ENCODE data around the gene YES1. TPM values are rescaled to one million over a fixed set of nuclear protein-coding genes. Genes with fewer than 3 reads are reported as not detected.
A peak's percentile ranks its signal among the peaks of the same experiment; 100 is the strongest.
"Not testable (repeated sequence)": the region's sequence is repeated elsewhere in the genome, so short reads cannot be mapped to it uniquely, and the experiment has no call there.

YES1 gene
- total RNA-seq, 5 donors from 2014 or later (not counting 1 experiment from before 2014, with no cell fraction given), result 7.4 to 16.3 (median 8.2) TPM

- peaks cover 27% of the 10 kb centered on the region for H3K36me3 Mint-ChIP-seq
Observed at GRCh38 chr18:731185-731584, 80.9 kb downstream of the YES1 start.

GRCh38 chr18:730692-731091, 81.3 kb downstream of the YES1 start:
- POLR2A ChIA-PET, result interaction anchor here in 1 of 2 donors (0.5 kb wide), 1 partner anchor 1825 kb away, joined by 4 read pairs; no protein-coding TSS in a partner anchor
- CTCF ChIA-PET, result interaction anchor here in 1 of 2 donors (0.6 kb wide), 1 partner anchor 110 kb away, joined by 6 read pairs; no protein-coding TSS in a partner anchor
- Mint-ChIP-seq H3K9me3 (no peaks in the 10 kb centered on the region), H3K4me3 (no peak overlapping the region), H3K27me3 (no peaks in the 10 kb centered on the region), H3K36me3 (peaks cover 24% of the 10 kb centered on the region), H3K4me1 (no peaks in the 10 kb centered on the region), H3K27ac (no peak overlapping the region)
- DNase-seq (no peak), ATAC-seq (replicated peaks in 1 of 4) (no peak)
- Histone ChIP-seq H3K27ac (ENCODE audit: low read length) (no peak overlapping the region), H3K27me3 (replicated peaks in 1 of 2; ENCODE audit: control insufficient read depth in 2 of 2, extremely low read depth in 1 of 2, insufficient read depth in 2 of 2, low read length in 1 of 2) (no peaks in the 10 kb centered on the region), H3K4me1 (ENCODE audit: control insufficient read depth in 1 of 2, extremely low read depth in 1 of 2, insufficient read depth in 2 of 2, low read length in 2 of 2) (no peaks in the 10 kb centered on the region), H3K36me3 (ENCODE audit: control insufficient read depth in 2 of 2, extremely low read depth in 1 of 2, insufficient read depth in 1 of 2, low read length in 1 of 2) (peaks cover 8 to 11% of the 10 kb centered on the region in 2 donors), H3K9me3 (no peaks in the 10 kb centered on the region), H3K4me3 (ENCODE audit: control insufficient read depth in 1 of 2, extremely low read depth in 1 of 2, low read length in 1 of 2) (no peak overlapping the region)

More at GRCh38 chr18:731185-731584, 80.9 kb downstream of the YES1 start:
- CTCF ChIA-PET, result no interaction called here
- DNase-seq (no peak), ATAC-seq (replicated peaks in 1 of 4) (no peak)
- POLR2A ChIA-PET, result interaction anchor here in 1 of 2 donors (0.5 to 0.6 kb wide), 2 partner anchors 46 to 1824 kb away, joined by 4 to 6 read pairs; no protein-coding TSS in a partner anchor
- Mint-ChIP-seq H3K4me3 (no peak overlapping the region), H3K4me1 (no peaks in the 10 kb centered on the region), H3K27me3 (no peaks in the 10 kb centered on the region), H3K9me3 (no peaks in the 10 kb centered on the region), H3K27ac (no peak overlapping the region)
- Histone ChIP-seq H3K4me3 (ENCODE audit: control insufficient read depth in 1 of 2, extremely low read depth in 1 of 2, low read length in 1 of 2) (no peak overlapping the region), H3K27me3 (replicated peaks in 1 of 2; ENCODE audit: control insufficient read depth in 2 of 2, extremely low read depth in 1 of 2, insufficient read depth in 2 of 2, low read length in 1 of 2) (no peaks in the 10 kb centered on the region), H3K36me3 (ENCODE audit: control insufficient read depth in 2 of 2, extremely low read depth in 1 of 2, insufficient read depth in 1 of 2, low read length in 1 of 2) (peaks cover 8 to 15% of the 10 kb centered on the region in 2 donors), H3K4me1 (ENCODE audit: control insufficient read depth in 1 of 2, extremely low read depth in 1 of 2, insufficient read depth in 2 of 2, low read length in 2 of 2) (no peaks in the 10 kb centered on the region), H3K9me3 (no peaks in the 10 kb centered on the region), H3K27ac (ENCODE audit: low read length) (no peak overlapping the region)

- H3K4me3 Mint-ChIP-seq; H3K27ac ChIP-seq (ENCODE audit: low read length); H3K27me3 ChIP-seq (replicated peaks in 1 of 2; ENCODE audit: control insufficient read depth in 2 of 2, extremely low read depth in 1 of 2, insufficient read depth in 2 of 2, low read length in 1 of 2); H3K4me1 ChIP-seq (ENCODE audit: control insufficient read depth in 1 of 2, extremely low read depth in 1 of 2, insufficient read depth in 2 of 2, low read length in 2 of 2); DNase-seq; H3K4me3 ChIP-seq (ENCODE audit: control insufficient read depth in 1 of 2, extremely low read depth in 1 of 2, low read length in 1 of 2); H3K9me3 ChIP-seq; H3K9me3 Mint-ChIP-seq; H3K27ac Mint-ChIP-seq; H3K27me3 Mint-ChIP-seq; H3K36me3 ChIP-seq (ENCODE audit: control insufficient read depth in 2 of 2, extremely low read depth in 1 of 2, insufficient read depth in 1 of 2, low read length in 1 of 2); H3K4me1 Mint-ChIP-seq; POLR2A ChIA-PET; ATAC-seq (replicated peaks in 1 of 4): not testable (repeated sequence)
- H3K36me3 Mint-ChIP-seq, result peaks cover 20% of the 10 kb centered on the region
- CTCF ChIA-PET, result interaction anchor here in 1 of 2 donors (0.6 kb wide), 1 partner anchor 111 kb away, joined by 6 read pairs; no protein-coding TSS in a partner anchor
- WGBS (ENCODE audit: insufficient coverage), result no CpG with 5 or more reads among the region's 5 CpGs
Observed at GRCh38 chr18:730120-730519, 81.9 kb downstream of the YES1 start.

- Histone ChIP-seq H3K9me3 (no peaks in the 10 kb centered on the region), H3K27ac (ENCODE audit: low read length) (no peak overlapping the region), H3K4me3 (ENCODE audit: control insufficient read depth in 1 of 2, extremely low read depth in 1 of 2, low read length in 1 of 2) (no peak overlapping the region), H3K27me3 (replicated peaks in 1 of 2; ENCODE audit: control insufficient read depth in 2 of 2, extremely low read depth in 1 of 2, insufficient read depth in 2 of 2, low read length in 1 of 2) (no peaks in the 10 kb centered on the region), H3K4me1 (ENCODE audit: control insufficient read depth in 1 of 2, extremely low read depth in 1 of 2, insufficient read depth in 2 of 2, low read length in 2 of 2) (no peaks in the 10 kb centered on the region), H3K36me3 (ENCODE audit: control insufficient read depth in 2 of 2, extremely low read depth in 1 of 2, insufficient read depth in 1 of 2, low read length in 1 of 2) (peaks cover 0 to 8% of the 10 kb centered on the region in 2 donors)
- H3K27me3 Mint-ChIP-seq, result no peaks in the 10 kb centered on the region
- H3K4me3 Mint-ChIP-seq, result no peak overlapping the region
- CTCF ChIA-PET, result no interaction called here
- H3K27ac Mint-ChIP-seq, result no peak overlapping the region
- no peaks in the 10 kb centered on the region for H3K9me3 Mint-ChIP-seq
- H3K36me3 Mint-ChIP-seq, result peaks cover 15% of the 10 kb centered on the region
- DNase-seq, result no peak
- ATAC-seq (replicated peaks in 1 of 4), result no peak
- H3K4me1 Mint-ChIP-seq, result no peaks in the 10 kb centered on the region
- POLR2A ChIA-PET, result no interaction called here
- WGBS (ENCODE audit: insufficient coverage), result 100% methylated on average over 3 of the region's 9 CpGs
Observed at GRCh38 chr18:725646-726045, 86.4 kb downstream of the YES1 start.

- no peaks in the 10 kb centered on the region for H3K36me3 ChIP-seq (ENCODE audit: control insufficient read depth in 2 of 2, extremely low read depth in 1 of 2, insufficient read depth in 1 of 2, low read length in 1 of 2)
- no peak for DNase-seq
- ChIA-PET POLR2A (no interaction called here), CTCF (no interaction called here)
- Mint-ChIP-seq H3K4me3 (no peak overlapping the region), H3K9me3 (no peaks in the 10 kb centered on the region), H3K27me3 (no peaks in the 10 kb centered on the region), H3K4me1 (no peaks in the 10 kb centered on the region), H3K27ac (no peak overlapping the region), H3K36me3 (peaks cover 10% of the 10 kb centered on the region)
- H3K9me3 ChIP-seq, result no peaks in the 10 kb centered on the region
- no peaks in the 10 kb centered on the region for H3K4me1 ChIP-seq (ENCODE audit: control insufficient read depth in 1 of 2, extremely low read depth in 1 of 2, insufficient read depth in 2 of 2, low read length in 2 of 2)
- no peaks in the 10 kb centered on the region for H3K27me3 ChIP-seq (replicated peaks in 1 of 2; ENCODE audit: control insufficient read depth in 2 of 2, extremely low read depth in 1 of 2, insufficient read depth in 2 of 2, low read length in 1 of 2)
- no peak for ATAC-seq (replicated peaks in 1 of 4)
- H3K4me3 ChIP-seq (ENCODE audit: control insufficient read depth in 1 of 2, extremely low read depth in 1 of 2, low read length in 1 of 2), result no peak overlapping the region
- H3K27ac ChIP-seq (ENCODE audit: low read length), result no peak overlapping the region
- WGBS (ENCODE audit: insufficient coverage), result no CpG with 5 or more reads among the region's 1 CpG
Observed at GRCh38 chr18:723541-724080, 88.4 kb downstream of the YES1 start.

GRCh38 chr18:717003-717402, 95.0 kb downstream of the YES1 start:
- POLR2A ChIA-PET, result interaction anchor here in 1 of 2 donors (0.6 kb wide), 1 partner anchor 9 kb away, joined by 11 read pairs; no protein-coding TSS in a partner anchor

More at GRCh38 chr18:717003-717402, 95.0 kb downstream of the YES1 start:
- ATAC-seq (replicated peaks in 1 of 4) (no peak), DNase-seq (no peak)
- H3K4me3 Mint-ChIP-seq, result no peak overlapping the region
- H3K27ac ChIP-seq (ENCODE audit: low read length), result no peak overlapping the region
- H3K9me3 Mint-ChIP-seq, result peaks cover 0 to 11% (median 0%) of the 10 kb centered on the region in 3 donors
- peak overlapping the region in 1 of 2 donors; percentile 38 for H3K27ac Mint-ChIP-seq
- H3K27me3 Mint-ChIP-seq, result no peaks in the 10 kb centered on the region
- H3K36me3 ChIP-seq (ENCODE audit: control insufficient read depth in 2 of 2, extremely low read depth in 1 of 2, insufficient read depth in 1 of 2, low read length in 1 of 2), result no peaks in the 10 kb centered on the region
- no peak overlapping the region for H3K4me3 ChIP-seq (ENCODE audit: control insufficient read depth in 1 of 2, extremely low read depth in 1 of 2, low read length in 1 of 2)
- H3K4me1 Mint-ChIP-seq, result peaks cover 0 to 10% (median 5%) of the 10 kb centered on the region in 3 donors
- peaks cover 1% of the 10 kb centered on the region for H3K36me3 Mint-ChIP-seq
- 100% methylated on average over 1 of the region's 4 CpGs for WGBS (ENCODE audit: insufficient coverage)
- CTCF ChIA-PET, result interaction anchor here in 1 of 2 donors (1.6 kb wide), 1 partner anchor 114 kb away, joined by 9 read pairs; no protein-coding TSS in a partner anchor
- no peaks in the 10 kb centered on the region for H3K27me3 ChIP-seq (replicated peaks in 1 of 2; ENCODE audit: control insufficient read depth in 2 of 2, extremely low read depth in 1 of 2, insufficient read depth in 2 of 2, low read length in 1 of 2)
- H3K9me3 ChIP-seq, result no peaks in the 10 kb centered on the region
- H3K4me1 ChIP-seq (ENCODE audit: control insufficient read depth in 1 of 2, extremely low read depth in 1 of 2, insufficient read depth in 2 of 2, low read length in 2 of 2), result peaks cover 0 to 6% of the 10 kb centered on the region in 2 experiments

Measured in T-cell (primary cell).